Measurements from ENCODE around the gene PHLDB1.

DNA sequence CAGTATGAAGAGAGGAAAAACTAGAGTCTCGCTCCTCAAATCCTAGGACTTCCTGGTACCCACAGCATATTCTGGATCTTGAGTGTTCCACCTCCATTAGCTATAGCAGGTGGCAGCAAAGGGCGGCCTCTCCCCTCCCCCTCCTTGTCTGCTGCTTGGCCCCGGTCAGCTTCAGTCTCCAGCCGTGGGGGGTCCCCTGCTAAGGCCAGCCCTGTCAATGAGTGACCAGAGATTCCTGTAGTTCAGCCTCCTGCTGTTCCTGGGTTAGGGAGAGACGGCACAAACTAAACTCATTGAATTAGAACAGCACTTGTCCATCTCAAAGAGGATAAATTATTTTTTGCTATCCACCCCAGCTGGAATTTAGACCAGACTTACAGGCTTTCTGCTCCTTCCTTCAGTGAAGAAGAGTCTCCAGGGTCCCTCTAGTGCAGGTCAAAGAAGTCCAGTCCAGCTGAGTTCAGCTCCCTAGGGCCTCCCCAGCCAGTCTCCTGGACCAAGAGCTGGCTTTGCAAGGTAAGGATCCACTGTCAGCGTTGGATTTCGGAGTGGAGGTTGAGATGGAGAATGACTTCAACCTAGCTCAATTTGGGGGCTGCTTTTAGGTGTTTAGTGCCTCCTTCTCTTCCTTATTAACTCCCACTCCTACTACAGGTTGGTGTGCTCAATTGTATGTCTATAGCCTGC, 1.1 kb upstream of the PHLDB1 start:
- TF ChIP-seq CTCF (IDR thresholded peaks at IDR 0.05 in 4 of 5, conservative IDR thresholded peaks at IDR 0.05 in 1 of 5), result no peak
- no peak for TF ChIP-seq POLR2A (IDR thresholded peaks at IDR 0.05)
